Thoracic aorta (tissue), 2 donors: Measurements from ENCODE around the gene STK35. TPM values are rescaled to one million over a fixed set of nuclear protein-coding genes. Genes with fewer than 3 reads are reported as not detected.

Source experiments
- ATAC-seq: fragments of 150-250 bp; one replicate; pipeline ENCODE4 v1.8.0; 2017; ENCODE audit warnings: low read depth; ENCODE audit not compliant: insufficient number of reproducible peaks, low FRiP score
- DNase-seq: peaks from one replicate; pipeline ENCODE4 v3.0.0-alpha.2; 2020; ENCODE audit warnings: low spot score
- H3K27ac ChIP-seq, 2 donors: fragments of 200-600 bp; sonication (generic); 1 replicate in 1 of 2; 2 replicates in 1 of 2; pipeline ENCODE4 v1.5.1; 2016; ENCODE audit warnings: mild to moderate bottlenecking in 2 of 2, moderate library complexity in 2 of 2
- H3K27me3 ChIP-seq: fragments of 200-600 bp; sonication (generic); replicated peaks from 2 replicates; pipeline ENCODE4 v1.6.0; 2016; ENCODE audit warnings: mild to moderate bottlenecking; ENCODE audit not compliant: insufficient read depth
- H3K36me3 ChIP-seq: fragments of 200-600 bp; sonication (generic); one replicate; pipeline ENCODE4 v1.5.1; 2016
- H3K4me1 ChIP-seq, 2 donors: fragments of 200-600 bp; sonication (generic); 1 replicate in 1 of 2; 2 replicates in 1 of 2; pipeline versions ENCODE4 v1.5.1 to v1.6.0; 2016; ENCODE audit warnings: low read depth in 2 of 2, mild to moderate bottlenecking in 1 of 2; ENCODE audit not compliant: control insufficient read depth in 1 of 2
- H3K4me3 ChIP-seq: fragments of 200-600 bp; sonication (generic); 2 replicates; pipeline ENCODE4 v1.5.1; 2016; ENCODE audit warnings: mild to moderate bottlenecking
- H3K9me3 ChIP-seq: fragments of 200-600 bp; sonication (generic); 2 replicates; pipeline ENCODE4 v1.5.1; 2016
- total RNA-seq, 2 donors: library from RNA; depleted of rRNA; stranded (reverse); fragments of >200 nt; gene quantifications; one replicate each; pipeline versions ENCODE4 v1.1.0 to v1.2.3, GENCODE V29; 2016
- TF ChIP-seq, protein P1 (sequence below): fragments of 200-600 bp; sonication (generic); IDR thresholded peaks from one replicate; pipeline ENCODE4 v1.5.1; 2019; ENCODE audit warnings: antibody characterized with exemption

The STK35 gene
- total RNA-seq, 2 donors from 2014 or later = 25.4 to 31.5 TPM

DNA sequence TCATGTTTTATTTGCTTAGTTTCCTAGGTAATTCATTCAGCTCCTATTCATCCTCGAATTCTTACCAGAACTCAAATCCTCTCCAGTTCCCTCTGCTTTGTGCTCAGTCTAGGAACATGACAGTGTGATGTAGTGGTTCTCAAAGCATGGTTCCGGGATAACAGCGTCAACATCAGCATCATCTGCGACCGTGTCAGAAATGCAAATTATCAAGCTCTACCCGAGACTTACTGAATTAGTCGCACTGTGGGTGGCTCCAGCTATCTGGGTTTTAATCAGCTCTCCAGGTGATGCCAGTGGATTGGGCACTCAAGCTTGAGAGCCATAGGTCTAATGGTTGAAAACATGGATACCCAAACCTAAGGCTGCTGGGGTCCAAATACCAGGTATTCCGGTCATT, 7.7 kb upstream of the STK35 start:
- Histone ChIP-seq H3K9me3 (no peaks in the 10 kb centered on the region), H3K4me3 (no peak overlapping the region), H3K27ac (no peak overlapping the region), H3K4me1 (no peaks in the 10 kb centered on the region), H3K36me3 (no peaks in the 10 kb centered on the region), H3K27me3 (no peaks in the 10 kb centered on the region)
- no peak for ATAC-seq
- no peak for DNase-seq
- TF ChIP-seq, protein P1, sequence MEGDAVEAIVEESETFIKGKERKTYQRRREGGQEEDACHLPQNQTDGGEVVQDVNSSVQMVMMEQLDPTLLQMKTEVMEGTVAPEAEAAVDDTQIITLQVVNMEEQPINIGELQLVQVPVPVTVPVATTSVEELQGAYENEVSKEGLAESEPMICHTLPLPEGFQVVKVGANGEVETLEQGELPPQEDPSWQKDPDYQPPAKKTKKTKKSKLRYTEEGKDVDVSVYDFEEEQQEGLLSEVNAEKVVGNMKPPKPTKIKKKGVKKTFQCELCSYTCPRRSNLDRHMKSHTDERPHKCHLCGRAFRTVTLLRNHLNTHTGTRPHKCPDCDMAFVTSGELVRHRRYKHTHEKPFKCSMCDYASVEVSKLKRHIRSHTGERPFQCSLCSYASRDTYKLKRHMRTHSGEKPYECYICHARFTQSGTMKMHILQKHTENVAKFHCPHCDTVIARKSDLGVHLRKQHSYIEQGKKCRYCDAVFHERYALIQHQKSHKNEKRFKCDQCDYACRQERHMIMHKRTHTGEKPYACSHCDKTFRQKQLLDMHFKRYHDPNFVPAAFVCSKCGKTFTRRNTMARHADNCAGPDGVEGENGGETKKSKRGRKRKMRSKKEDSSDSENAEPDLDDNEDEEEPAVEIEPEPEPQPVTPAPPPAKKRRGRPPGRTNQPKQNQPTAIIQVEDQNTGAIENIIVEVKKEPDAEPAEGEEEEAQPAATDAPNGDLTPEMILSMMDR = no peak

DNA sequence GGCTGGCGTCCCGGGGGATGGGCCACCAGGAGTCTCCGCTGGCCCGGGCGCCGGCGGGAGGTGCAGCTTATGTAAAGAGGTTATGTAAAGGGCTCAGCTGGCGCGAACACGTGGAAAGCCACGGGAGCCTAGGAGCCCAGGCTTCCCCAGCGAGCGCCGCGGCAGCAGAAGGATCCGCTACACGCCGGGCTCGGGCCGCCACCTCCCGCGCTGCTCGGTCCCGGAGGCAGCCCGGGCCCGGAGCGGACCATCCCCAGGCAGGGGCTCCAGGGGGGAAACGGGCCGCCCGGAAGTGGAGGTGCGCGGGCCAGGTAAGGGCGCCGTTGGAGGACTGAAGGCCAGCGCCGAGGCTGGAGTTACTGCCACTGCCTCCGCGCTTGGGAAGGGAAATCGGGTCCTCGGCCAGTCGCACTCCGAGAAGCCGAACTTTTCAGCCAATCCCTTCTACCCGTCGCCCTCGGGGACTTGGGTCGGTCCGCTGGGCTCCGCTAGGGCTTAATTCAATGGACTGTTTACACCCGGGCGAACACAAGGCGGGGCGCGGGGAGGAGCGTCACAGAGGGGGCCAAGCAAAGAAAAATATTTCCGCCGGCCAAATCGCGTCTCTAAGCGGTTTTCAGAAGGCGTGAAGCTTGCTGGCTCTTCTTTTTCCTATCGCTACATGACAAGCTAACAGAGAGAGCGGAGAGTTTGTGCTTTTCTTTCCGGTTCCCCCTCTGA, 398 bp downstream of the STK35 start:
- TF ChIP-seq, protein P1 = no peak
- ATAC-seq = peak; percentile 95
- H3K4me3 ChIP-seq = peak overlapping the region; percentile 95

DNA sequence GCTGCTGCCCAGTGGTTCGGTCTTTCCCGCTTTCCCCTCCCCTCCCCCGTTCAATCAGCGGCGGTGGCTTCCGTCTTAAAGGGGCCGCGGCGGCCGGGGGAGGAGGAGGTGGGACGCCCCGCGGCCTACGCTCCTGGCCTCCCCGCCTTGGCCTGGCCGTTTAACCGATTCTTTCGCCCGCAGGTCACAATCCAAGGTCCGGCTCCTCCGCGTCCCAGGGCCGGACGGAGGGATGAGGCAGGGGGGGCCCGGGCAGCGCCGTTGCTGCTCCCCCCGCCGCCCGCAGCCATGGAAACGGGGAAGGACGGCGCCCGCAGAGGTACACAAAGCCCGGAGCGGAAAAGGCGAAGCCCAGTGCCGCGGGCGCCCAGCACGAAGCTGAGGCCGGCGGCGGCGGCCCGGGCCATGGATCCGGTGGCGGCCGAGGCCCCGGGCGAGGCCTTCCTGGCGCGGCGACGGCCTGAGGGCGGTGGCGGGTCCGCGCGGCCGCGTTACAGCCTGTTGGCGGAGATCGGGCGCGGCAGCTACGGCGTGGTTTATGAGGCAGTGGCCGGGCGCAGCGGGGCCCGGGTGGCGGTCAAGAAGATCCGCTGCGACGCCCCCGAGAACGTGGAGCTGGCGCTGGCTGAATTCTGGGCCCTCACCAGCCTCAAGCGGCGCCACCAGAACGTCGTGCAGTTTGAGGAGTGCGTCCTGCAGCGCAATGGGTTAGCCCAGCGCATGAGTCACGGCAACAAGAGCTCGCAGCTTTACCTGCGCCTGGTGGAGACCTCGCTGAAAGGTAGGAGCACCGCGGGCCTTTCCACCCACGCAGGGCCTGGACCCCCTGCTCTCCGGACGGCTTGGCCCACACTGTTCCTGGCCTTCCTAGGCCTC, 1.2 kb downstream of the STK35 start:
- no peaks in the 10 kb centered on the region for H3K27me3 ChIP-seq

More for the DNA sequence above, 398 bp downstream of the STK35 start:
- no peaks in the 10 kb centered on the region for H3K27me3 ChIP-seq
- no peaks in the 10 kb centered on the region for H3K36me3 ChIP-seq
- H3K9me3 ChIP-seq = no peaks in the 10 kb centered on the region
- H3K27ac ChIP-seq = peak overlapping the region; percentile 95 to 98
- DNase-seq = peak; percentile 74
- peaks cover 28 to 41% of the 10 kb centered on the region in 2 donors for H3K4me1 ChIP-seq

DNA sequence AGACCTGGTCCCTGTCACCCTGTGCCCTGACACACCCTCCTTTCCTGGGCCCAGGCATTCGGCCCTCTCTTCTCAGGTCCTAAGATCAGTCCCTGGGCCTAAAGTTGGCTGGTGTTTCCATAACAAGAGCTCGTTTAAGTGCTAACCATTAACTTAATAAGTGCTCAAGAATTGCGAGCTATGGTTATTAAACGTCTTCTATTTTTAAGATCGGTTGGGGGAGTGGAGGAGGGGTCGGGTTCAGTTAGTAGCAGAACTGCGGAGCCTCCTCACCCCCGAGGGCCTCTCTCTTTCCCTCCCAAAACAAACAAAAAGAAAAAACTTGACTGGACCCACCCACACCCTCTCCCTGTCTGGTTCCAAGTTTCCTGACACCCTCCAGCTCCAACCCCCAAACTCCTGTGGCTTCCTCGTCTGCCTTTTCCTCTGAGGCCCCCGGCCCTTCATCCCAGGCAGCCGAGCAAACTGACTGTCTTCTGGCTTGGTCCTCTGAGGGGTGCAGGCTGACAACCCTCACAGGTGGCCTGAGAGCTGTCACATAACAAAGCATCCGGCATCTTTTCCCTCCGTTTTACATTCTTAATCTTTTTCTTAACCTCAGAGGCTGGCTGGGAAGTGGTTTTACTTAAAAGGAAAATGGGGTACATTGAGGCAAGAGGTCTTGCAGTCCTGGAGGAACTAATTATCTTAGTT, 2.0 kb downstream of the STK35 start:
- ATAC-seq = no peak
- Histone ChIP-seq H3K27ac (peak overlapping the region; percentile 95 to 98), H3K4me1 (peaks cover 33 to 52% of the 10 kb centered on the region in 2 donors), H3K9me3 (no peaks in the 10 kb centered on the region), H3K27me3 (no peaks in the 10 kb centered on the region), H3K4me3 (peak overlapping the region; percentile 95), H3K36me3 (no peaks in the 10 kb centered on the region)
- no peak for DNase-seq
- TF ChIP-seq, protein P1 = no peak

More for the DNA sequence above, 1.2 kb downstream of the STK35 start:
- TF ChIP-seq, protein P1 = no peak
- ATAC-seq = peak; percentile 94
- peak overlapping the region; percentile 95 to 98 for H3K27ac ChIP-seq
- no peaks in the 10 kb centered on the region for H3K36me3 ChIP-seq
- DNase-seq = peak; percentile 61
- H3K4me1 ChIP-seq = peaks cover 30 to 44% of the 10 kb centered on the region in 2 donors
- no peaks in the 10 kb centered on the region for H3K9me3 ChIP-seq
- H3K4me3 ChIP-seq = peak overlapping the region; percentile 95
